Vagina (tissue), 2 donors: Measurements from ENCODE around the gene CYP2D6.
A peak's percentile ranks its signal among the peaks of the same experiment; 100 is the strongest.

Experiments used
- CTCF ChIP-seq, 3 experiments: fragments of 450-650 bp in 2 of 3; fragments of 200-600 bp in 1 of 3; sonication (generic) in 1 of 3; IDR thresholded peaks; one replicate each; pipeline ENCODE4 v1.5.1; 2017 to 2019; ENCODE audit warnings: antibody characterized with exemption in 3 of 3, mild to moderate bottlenecking in 2 of 3, moderate library complexity in 2 of 3
- POLR2A ChIP-seq, 2 donors: fragments of 450-650 bp; IDR thresholded peaks; one replicate each; pipeline ENCODE4 v1.6.1; 2017; ENCODE audit warnings: antibody characterized with exemption in 2 of 2, mild to moderate bottlenecking in 2 of 2, moderate library complexity in 2 of 2

GRCh38 chr22:42090596-42091454, 39.8 kb downstream of the CYP2D6 start, which contains the start of gene NDUFA6:
- TF ChIP-seq CTCF (IDR thresholded peaks at IDR 0.05) (peak; percentile 78 to 97 (median 96)), POLR2A (IDR thresholded peaks at IDR 0.05) (peak in 1 of 2 donors; percentile 73)
